ENCODE results near the gene NKAIN2.

The NKAIN2 gene

DNA sequence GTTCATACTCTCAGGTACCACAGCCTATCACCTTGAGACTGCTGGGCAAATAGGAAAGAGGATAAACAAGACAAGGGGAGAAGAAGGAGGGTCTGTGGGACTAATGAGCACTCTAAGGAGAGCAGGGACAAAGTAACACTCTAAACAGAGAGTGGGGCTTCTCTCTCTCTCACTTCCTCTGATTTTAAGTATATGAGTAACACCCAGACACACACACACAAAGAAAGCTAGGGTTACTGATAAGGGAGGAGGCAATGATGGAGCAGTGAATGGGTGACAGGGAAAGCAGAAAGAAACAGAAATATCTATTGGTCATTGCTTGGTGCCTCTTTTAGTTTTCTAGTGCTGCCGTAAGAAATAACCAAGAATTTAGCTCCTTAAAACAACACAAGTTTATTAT lies 1062.4 kb downstream of the NKAIN2 start:
- TF ChIP-seq, protein P1, sequence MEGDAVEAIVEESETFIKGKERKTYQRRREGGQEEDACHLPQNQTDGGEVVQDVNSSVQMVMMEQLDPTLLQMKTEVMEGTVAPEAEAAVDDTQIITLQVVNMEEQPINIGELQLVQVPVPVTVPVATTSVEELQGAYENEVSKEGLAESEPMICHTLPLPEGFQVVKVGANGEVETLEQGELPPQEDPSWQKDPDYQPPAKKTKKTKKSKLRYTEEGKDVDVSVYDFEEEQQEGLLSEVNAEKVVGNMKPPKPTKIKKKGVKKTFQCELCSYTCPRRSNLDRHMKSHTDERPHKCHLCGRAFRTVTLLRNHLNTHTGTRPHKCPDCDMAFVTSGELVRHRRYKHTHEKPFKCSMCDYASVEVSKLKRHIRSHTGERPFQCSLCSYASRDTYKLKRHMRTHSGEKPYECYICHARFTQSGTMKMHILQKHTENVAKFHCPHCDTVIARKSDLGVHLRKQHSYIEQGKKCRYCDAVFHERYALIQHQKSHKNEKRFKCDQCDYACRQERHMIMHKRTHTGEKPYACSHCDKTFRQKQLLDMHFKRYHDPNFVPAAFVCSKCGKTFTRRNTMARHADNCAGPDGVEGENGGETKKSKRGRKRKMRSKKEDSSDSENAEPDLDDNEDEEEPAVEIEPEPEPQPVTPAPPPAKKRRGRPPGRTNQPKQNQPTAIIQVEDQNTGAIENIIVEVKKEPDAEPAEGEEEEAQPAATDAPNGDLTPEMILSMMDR (IDR thresholded peaks at IDR 0.05; ENCODE audit: low read depth, low read length, missing control alignments): no peak
- H3K4me3 ChIP-seq (replicated peaks; ENCODE audit: low read depth, low read length): no peak overlapping the region
- DNase-seq (ENCODE audit: extremely low read depth, low read depth): no peak

DNA sequence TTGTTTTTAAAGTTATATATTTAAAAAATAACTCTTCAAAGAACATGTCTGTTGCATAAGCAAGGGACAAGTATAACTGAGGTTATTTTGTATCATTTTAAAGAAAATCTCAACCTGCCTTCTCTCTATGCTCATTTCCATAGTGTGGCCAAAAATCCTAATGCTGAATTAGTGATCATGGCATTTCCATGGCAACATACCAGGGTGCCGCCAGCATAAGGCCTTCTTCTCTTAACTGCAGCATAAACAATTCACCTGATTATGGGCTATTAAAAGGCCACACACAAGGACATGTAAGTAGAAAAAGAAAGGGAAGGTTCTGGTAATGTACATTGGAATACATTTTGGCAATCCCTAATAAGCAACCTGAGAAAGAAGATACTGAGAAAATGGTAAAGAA lies 1063.5 kb downstream of the NKAIN2 start:
- DNase-seq (ENCODE audit: extremely low read depth, low read depth): no peak
- TF ChIP-seq, protein P1 (IDR thresholded peaks at IDR 0.05; ENCODE audit: low read depth, low read length, missing control alignments): no peak
- no peak overlapping the region for H3K4me3 ChIP-seq (replicated peaks; ENCODE audit: low read depth, low read length)

DNA sequence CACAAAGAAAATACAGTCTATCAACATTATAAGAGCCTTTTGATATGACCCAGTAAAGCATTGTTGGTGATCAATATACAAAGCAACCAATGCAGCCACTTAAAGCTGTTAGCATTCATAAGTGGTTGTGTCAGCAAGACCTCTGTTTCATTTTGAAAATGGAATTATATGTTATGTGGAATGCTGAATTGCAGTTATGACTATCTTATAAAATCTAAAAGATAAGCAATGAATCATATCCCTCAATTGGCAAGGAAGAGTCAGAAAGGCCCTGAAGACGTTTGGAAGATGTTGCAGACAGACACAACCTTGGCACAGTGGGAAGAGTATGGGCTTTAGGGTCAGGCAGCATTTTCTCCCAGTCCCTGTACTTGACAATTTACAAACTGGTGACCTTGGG lies 1064.8 kb downstream of the NKAIN2 start:
- no peak overlapping the region for H3K4me3 ChIP-seq (replicated peaks; ENCODE audit: low read depth, low read length)
- no peak for DNase-seq (ENCODE audit: extremely low read depth, low read depth)
- TF ChIP-seq, protein P1 (IDR thresholded peaks at IDR 0.05; ENCODE audit: low read depth, low read length, missing control alignments): no peak

DNA sequence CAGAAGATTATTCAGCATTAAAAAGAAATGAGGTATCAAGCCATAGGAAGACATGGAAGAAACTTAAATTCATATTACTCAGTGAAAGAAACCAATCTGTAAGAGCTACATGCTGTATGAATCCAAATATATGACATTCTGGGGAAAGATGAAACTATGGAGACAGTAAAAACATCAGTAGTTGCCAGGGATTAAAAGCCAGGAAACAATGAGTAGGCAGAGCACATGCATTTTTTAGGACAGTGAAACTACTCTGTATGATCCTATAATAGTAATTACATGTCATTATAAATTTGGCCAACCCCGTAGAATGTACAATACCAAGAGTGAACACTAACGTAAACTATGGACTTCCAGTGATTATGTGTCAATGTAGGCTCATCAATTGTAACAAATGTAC lies 1065.8 kb downstream of the NKAIN2 start:
- H3K4me3 ChIP-seq (replicated peaks; ENCODE audit: low read depth, low read length): no peak overlapping the region
- TF ChIP-seq, protein P1 (IDR thresholded peaks at IDR 0.05; ENCODE audit: low read depth, low read length, missing control alignments): no peak
- no peak for DNase-seq (ENCODE audit: extremely low read depth, low read depth)

DNA sequence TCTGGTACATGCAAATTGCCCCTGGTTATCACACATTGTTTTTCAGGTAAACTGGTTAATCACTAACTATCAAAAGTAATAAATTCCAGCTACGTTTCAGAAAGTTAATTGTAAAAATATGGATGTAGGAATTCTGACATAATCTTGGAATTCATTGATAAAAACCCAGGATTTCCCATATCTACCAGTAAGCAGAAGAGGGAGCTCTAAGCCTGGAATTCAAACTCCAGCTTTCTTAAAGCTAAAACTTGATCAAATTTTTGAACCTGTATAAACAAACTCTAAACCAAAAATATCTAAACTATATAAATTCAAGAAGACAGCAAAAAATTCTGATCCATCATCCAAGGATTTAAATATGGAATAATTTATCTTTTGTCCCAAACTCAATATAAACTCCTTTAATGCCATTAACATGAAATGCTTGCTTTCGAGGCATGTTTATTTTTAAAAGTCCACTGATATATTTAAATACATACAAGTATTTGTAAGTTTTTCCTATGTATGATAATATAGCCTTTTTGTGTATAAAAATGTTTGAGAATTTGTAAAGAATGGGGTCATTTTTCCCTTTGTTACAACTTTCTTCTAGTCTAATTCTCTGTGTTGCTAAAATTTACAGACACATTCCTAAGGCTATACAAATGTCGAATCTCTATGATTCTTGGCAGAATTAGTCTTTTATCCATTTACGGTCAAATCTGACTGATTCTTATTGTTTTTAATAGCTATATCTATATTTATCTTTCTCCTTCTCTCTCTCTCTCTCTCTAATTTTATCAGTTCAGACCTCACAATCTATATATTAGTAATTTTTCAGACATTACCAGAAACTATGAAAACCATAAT lies 1067.2 kb downstream of the NKAIN2 start:
- TF ChIP-seq, protein P1 (IDR thresholded peaks at IDR 0.05; ENCODE audit: low read depth, low read length, missing control alignments): peak; percentile 27
- peak; percentile 15 for DNase-seq (ENCODE audit: extremely low read depth, low read depth)
- no peak overlapping the region for H3K4me3 ChIP-seq (replicated peaks; ENCODE audit: low read depth, low read length)

DNA sequence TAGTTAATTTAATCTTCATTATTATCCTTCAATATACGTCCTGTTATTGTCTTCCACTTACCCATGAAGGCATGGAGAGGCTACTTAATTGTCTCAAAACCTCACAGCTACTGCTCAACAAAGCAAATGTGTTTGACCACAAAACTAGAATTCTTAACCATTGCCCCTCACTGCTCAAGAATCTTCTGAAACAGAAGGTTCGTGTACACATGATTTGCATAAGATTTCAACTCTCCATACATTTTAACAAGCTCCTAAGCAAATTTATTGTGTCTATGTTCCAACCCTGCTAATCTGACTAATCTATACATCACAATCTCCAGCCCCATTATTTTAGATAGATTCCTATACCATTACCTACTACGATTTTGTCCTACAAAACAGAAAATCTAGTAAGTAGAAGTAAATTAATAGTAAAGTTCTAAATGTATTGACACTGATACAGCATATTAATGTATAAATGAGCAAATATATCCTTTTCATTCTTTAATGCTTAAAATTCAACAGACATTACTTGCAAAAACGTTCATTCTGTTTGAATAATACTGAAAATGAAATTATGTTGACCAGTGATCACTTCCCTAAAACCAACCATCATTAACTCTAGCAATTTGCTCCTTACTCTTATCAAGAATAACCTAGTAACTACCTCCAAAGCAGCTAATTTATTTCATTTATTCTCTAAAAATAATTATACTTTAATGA lies 1068.8 kb downstream of the NKAIN2 start:
- TF ChIP-seq, protein P1 (IDR thresholded peaks at IDR 0.05; ENCODE audit: low read depth, low read length, missing control alignments): no peak
- H3K4me3 ChIP-seq (replicated peaks; ENCODE audit: low read depth, low read length): no peak overlapping the region
- DNase-seq (ENCODE audit: extremely low read depth, low read depth): no peak

Measured in HFF-Myc (cell line).